Panc1 (cell line): ENCODE results near the gene SLC5A11. TPM values are rescaled to one million over a fixed set of nuclear protein-coding genes. Genes with fewer than 3 reads are reported as not detected.

ENCODE experiments used
- ATAC-seq: fragments of 200-7000 bp; cut with Tn5 transposase; 2 replicates; pipeline ENCODE4 v1.9.1; 2020; ENCODE audit warnings: mild to moderate bottlenecking, moderate library complexity
- BruUV-seq: library from RNA; stranded (reverse); fragments of 400-500 nt; replicated peaks from 2 replicates; lab custom pipeline; 2021; lab: Mats Ljungman, UMichigan
- CTCF ChIA-PET: fragments of 300-600 bp; sonication (Branson Sonifier 250); formaldehyde crosslinking; loops from one replicate; lab custom pipeline; 2022; ENCODE audit warnings: antibody characterized with exemption; lab: Charles Lee
- POLR2A ChIA-PET: fragments of 300-600 bp; sonication (Branson Sonifier 250); formaldehyde crosslinking; loops from one replicate; lab custom pipeline; 2022; ENCODE audit warnings: antibody characterized with exemption; lab: Charles Lee
- DNase-seq: peaks from one replicate; pipeline ENCODE4 v3.0.0-alpha.2; 2010; ENCODE audit warnings: low read depth, low spot score
- H3K27ac ChIP-seq: 2 replicates; pipeline ENCODE4 v1.5.1; 2011; ENCODE audit warnings: mild to moderate bottlenecking, low read length, inconsistent platforms
- H3K27me3 ChIP-seq: fragments of 200-500 bp; sonication (Bioruptor generic); 2 replicates; pipeline ENCODE4 v1.6.0; 2014; ENCODE audit warnings: low read length, inconsistent platforms; ENCODE audit not compliant: control insufficient read depth, insufficient read depth
- H3K36me3 ChIP-seq: fragments of 200-500 bp; sonication (Bioruptor generic); 2 replicates; pipeline ENCODE4 v1.5.1; 2014; ENCODE audit warnings: inconsistent platforms, mild to moderate bottlenecking, low read length, moderate library complexity; ENCODE audit not compliant: control insufficient read depth, insufficient read depth
- H3K4me1 ChIP-seq: 2 replicates; pipeline ENCODE4 v1.5.1; 2011; ENCODE audit warnings: inconsistent platforms, mild to moderate bottlenecking, low read length, moderate library complexity; ENCODE audit not compliant: control insufficient read depth, insufficient read depth
- H3K4me3 ChIP-seq, 2 experiments: 2 replicates each; pipeline ENCODE4 v1.5.1; 2011 to 2012; ENCODE audit warnings: low read depth in 2 of 2, low read length in 2 of 2, mild to moderate bottlenecking in 2 of 2, inconsistent platforms in 1 of 2, moderate library complexity in 1 of 2
- H3K9me3 ChIP-seq: fragments of 200-500 bp; sonication (Bioruptor generic); 2 replicates; pipeline ENCODE4 v1.5.1; 2014; ENCODE audit warnings: low read depth, mild to moderate bottlenecking, inconsistent platforms, low read length, moderate library complexity; ENCODE audit not compliant: control insufficient read depth, insufficient read depth
- POLR2AphosphoS5 ChIP-seq: IDR thresholded peaks from 2 replicates; pipeline ENCODE4 v1.6.1; 2012; ENCODE audit warnings: mild to moderate bottlenecking, low read depth, low read length, moderate library complexity
- SIN3A ChIP-seq: IDR thresholded peaks from 2 replicates; pipeline ENCODE4 v1.6.1; 2012; ENCODE audit warnings: low read depth, mild to moderate bottlenecking, low read length, moderate library complexity, borderline replicate concordance; ENCODE audit not compliant: insufficient read depth
- TCF7L2 ChIP-seq: IDR thresholded peaks from 2 replicates; pipeline ENCODE4 v1.6.1; 2011; ENCODE audit warnings: mild to moderate bottlenecking, low read depth, low read length, inconsistent platforms
- in situ Hi-C: cut with HindIII; loops from 2 replicates; pipeline ENCODE4 v1.10.0; 2016; ENCODE audit warnings: low sequenced_read_pairs, low pct_unique_long_range_greater_than_20kb
- intact Hi-C: fragments of 100-400 bp; cut with micrococcal nuclease; formaldehyde crosslinking; loops from one replicate; pipeline ENCODE4 v1.10.0; 2022; ENCODE audit not compliant: unreplicated experiment
- total RNA-seq: library from RNA; stranded (reverse); gene quantifications from one replicate; pipeline ENCODE4 v1.2.1, GENCODE V29; 2021; ENCODE audit not compliant: unreplicated experiment
- TF ChIP-seq, protein P1 (sequence below): fragments of 450-650 bp; IDR thresholded peaks from 2 replicates; pipeline ENCODE4 v1.5.1; 2017; ENCODE audit warnings: mild to moderate bottlenecking
- TF ChIP-seq, protein P2 (sequence below), 2 experiments: IDR thresholded peaks; 2 replicates each; pipeline ENCODE4 v1.6.1; 2011 to 2012; ENCODE audit warnings: low read depth in 2 of 2, control low read depth in 1 of 2, low read length in 1 of 2, mild to moderate bottlenecking in 1 of 2, moderate library complexity in 1 of 2; ENCODE audit not compliant: insufficient read depth in 1 of 2

Gene SLC5A11
- total RNA-seq, 1 experiment from 2014 or later: 0.13 TPM

DNA sequence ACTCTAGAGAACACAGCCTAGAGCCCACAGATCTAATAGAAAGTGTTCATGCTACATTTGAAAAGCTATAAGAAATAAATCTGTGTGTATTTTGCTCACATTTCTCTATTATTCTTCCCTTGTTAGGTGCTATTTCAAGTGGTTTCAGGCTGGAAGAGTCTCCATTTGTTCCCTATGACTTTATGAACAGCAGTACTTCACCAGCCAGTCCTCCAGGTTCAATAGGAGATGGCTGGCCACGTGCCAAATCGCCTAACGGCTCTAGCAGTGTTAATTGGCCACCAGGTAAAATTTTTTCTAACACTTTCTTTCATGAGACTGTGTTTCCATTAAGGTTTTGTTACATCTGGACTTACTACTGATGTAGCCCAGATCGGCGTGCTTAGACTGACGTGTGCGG, 30.7 kb upstream of the SLC5A11 start:
- intact Hi-C loops (no loop called here), in situ Hi-C loops (loop anchor here (25.0 kb wide), 1 partner anchor 97 kb away; no protein-coding TSS in a partner anchor)
- POLR2A ChIA-PET: no interaction called here
- H3K4me1 ChIP-seq: no peaks in the 10 kb centered on the region
- H3K4me3 ChIP-seq: no peak overlapping the region
- CTCF ChIA-PET: no interaction called here
- DNase-seq: no peak
- no peak overlapping the region for H3K27ac ChIP-seq
- H3K36me3 ChIP-seq: peaks cover 47% of the 10 kb centered on the region
- H3K9me3 ChIP-seq: no peaks in the 10 kb centered on the region
- ATAC-seq: no peak
- no TSS peak for BruUV-seq
- no peaks in the 10 kb centered on the region for H3K27me3 ChIP-seq
- TF ChIP-seq SIN3A (no peak), POLR2AphosphoS5 (no peak), TCF7L2 (no peak)
- TF ChIP-seq, protein P1, sequence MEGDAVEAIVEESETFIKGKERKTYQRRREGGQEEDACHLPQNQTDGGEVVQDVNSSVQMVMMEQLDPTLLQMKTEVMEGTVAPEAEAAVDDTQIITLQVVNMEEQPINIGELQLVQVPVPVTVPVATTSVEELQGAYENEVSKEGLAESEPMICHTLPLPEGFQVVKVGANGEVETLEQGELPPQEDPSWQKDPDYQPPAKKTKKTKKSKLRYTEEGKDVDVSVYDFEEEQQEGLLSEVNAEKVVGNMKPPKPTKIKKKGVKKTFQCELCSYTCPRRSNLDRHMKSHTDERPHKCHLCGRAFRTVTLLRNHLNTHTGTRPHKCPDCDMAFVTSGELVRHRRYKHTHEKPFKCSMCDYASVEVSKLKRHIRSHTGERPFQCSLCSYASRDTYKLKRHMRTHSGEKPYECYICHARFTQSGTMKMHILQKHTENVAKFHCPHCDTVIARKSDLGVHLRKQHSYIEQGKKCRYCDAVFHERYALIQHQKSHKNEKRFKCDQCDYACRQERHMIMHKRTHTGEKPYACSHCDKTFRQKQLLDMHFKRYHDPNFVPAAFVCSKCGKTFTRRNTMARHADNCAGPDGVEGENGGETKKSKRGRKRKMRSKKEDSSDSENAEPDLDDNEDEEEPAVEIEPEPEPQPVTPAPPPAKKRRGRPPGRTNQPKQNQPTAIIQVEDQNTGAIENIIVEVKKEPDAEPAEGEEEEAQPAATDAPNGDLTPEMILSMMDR: no peak
- TF ChIP-seq, protein P2, sequence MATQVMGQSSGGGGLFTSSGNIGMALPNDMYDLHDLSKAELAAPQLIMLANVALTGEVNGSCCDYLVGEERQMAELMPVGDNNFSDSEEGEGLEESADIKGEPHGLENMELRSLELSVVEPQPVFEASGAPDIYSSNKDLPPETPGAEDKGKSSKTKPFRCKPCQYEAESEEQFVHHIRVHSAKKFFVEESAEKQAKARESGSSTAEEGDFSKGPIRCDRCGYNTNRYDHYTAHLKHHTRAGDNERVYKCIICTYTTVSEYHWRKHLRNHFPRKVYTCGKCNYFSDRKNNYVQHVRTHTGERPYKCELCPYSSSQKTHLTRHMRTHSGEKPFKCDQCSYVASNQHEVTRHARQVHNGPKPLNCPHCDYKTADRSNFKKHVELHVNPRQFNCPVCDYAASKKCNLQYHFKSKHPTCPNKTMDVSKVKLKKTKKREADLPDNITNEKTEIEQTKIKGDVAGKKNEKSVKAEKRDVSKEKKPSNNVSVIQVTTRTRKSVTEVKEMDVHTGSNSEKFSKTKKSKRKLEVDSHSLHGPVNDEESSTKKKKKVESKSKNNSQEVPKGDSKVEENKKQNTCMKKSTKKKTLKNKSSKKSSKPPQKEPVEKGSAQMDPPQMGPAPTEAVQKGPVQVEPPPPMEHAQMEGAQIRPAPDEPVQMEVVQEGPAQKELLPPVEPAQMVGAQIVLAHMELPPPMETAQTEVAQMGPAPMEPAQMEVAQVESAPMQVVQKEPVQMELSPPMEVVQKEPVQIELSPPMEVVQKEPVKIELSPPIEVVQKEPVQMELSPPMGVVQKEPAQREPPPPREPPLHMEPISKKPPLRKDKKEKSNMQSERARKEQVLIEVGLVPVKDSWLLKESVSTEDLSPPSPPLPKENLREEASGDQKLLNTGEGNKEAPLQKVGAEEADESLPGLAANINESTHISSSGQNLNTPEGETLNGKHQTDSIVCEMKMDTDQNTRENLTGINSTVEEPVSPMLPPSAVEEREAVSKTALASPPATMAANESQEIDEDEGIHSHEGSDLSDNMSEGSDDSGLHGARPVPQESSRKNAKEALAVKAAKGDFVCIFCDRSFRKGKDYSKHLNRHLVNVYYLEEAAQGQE (IDR thresholded peaks at IDR 0.05; ENCODE audit: insufficient read depth in 1 of 2, low read depth in 2 of 2, low read length in 1 of 2): no peak

DNA sequence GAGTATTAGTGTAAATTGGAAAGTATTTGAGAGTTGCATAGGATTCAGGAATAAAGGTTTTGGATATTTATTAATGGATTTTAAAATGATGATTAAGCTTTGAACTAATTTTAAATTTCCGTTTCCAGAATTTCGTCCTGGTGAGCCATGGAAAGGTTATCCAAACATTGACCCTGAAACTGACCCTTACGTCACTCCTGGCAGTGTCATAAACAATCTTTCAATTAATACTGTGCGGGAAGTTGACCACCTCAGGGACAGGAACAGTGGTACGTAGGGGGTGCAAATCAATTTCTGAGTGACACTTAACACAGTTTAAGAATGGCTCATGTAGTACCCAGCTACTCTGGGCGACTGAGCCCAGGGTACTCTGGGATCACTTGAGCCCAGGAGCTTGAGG, 29.1 kb upstream of the SLC5A11 start:
- DNase-seq (no peak), ATAC-seq (no peak)
- intact Hi-C loops (no loop called here), in situ Hi-C loops (loop anchor here (25.0 kb wide), 1 partner anchor 96 kb away; no protein-coding TSS in a partner anchor)
- ChIA-PET POLR2A (interaction anchor here (0.7 to 0.9 kb wide), 2 partner anchors 122 to 299 kb away, joined by 3 to 9 read pairs; no protein-coding TSS in a partner anchor), CTCF (no interaction called here)
- TF ChIP-seq, protein P1: no peak
- TF ChIP-seq POLR2AphosphoS5 (no peak), SIN3A (no peak), TCF7L2 (no peak)
- TF ChIP-seq, protein P2 (IDR thresholded peaks at IDR 0.05; ENCODE audit: insufficient read depth in 1 of 2, low read depth in 2 of 2, low read length in 1 of 2): no peak
- H3K4me1 ChIP-seq: no peaks in the 10 kb centered on the region
- no peaks in the 10 kb centered on the region for H3K9me3 ChIP-seq
- no TSS peak for BruUV-seq
- no peaks in the 10 kb centered on the region for H3K27me3 ChIP-seq
- no peak overlapping the region for H3K4me3 ChIP-seq
- H3K27ac ChIP-seq: no peak overlapping the region
- H3K36me3 ChIP-seq: peaks cover 46% of the 10 kb centered on the region
